ENCODE results near the gene PPP1R7. TPM values are rescaled to one million over a fixed set of nuclear protein-coding genes. Genes with fewer than 3 reads are reported as not detected.
"Not testable (repeated sequence)": the region's sequence is repeated elsewhere in the genome, so short reads cannot be mapped to it uniquely, and the experiment has no call there.

The PPP1R7 gene
- total and polyA plus RNA-seq, 10 donors, result 36.1 to 89.3 (median 48.8) TPM

DNA sequence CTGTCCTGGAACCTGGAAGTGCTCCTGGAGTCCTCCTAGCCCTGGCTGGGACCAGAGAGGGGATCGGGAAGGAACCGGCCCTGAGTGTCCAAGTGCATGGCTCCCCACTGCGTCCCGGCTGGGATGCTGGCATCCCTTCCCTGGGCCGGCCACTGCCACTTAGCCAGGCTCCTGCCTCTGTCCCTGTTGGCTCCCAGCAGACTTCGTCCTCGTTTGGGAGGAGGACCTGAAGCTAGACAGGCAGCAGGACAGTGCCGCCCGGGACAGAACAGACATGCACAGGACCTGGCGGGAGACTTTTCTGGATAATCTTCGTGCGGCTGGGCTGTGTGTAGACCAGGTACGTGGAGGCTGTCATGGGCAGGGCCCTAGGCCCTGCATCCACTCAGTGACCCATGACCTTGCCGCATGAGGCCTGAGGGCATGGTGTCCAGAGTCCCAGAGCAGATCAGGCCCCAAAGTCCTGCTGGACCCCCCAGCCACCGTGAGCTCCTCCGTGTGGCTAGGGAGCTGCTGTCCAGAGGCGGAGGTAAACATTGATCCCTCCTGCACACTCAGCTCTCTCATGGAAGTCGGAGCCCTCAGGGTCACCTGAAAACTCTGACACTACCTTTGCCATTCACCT, 45.4 kb downstream of the PPP1R7 start:
- peak; percentile 65 for DNase-seq
- H3K27me3 ChIP-seq (replicated peaks in 1 of 7), result no peaks in the 10 kb centered on the region
- intact Hi-C loops (cut with DNase I; ENCODE audit: low total_unique reads), result no loop called here

GRCh38 chr2:241197246-241197645, 47.0 kb downstream of the PPP1R7 start:
- H3K27me3 ChIP-seq (replicated peaks in 1 of 7); intact Hi-C loops (cut with DNase I; ENCODE audit: low total_unique reads); H3K4me1 ChIP-seq; DNase-seq; H3K27ac ChIP-seq; H3K9me3 ChIP-seq; H3K4me3 ChIP-seq; H3K36me3 ChIP-seq: not testable (repeated sequence)
- 90 to 95% (median 95%) methylated on average over 10 to 14 of the region's 14 CpGs for WGBS, 5 donors

More for the DNA sequence above, 45.4 kb downstream of the PPP1R7 start:
- H3K4me1 ChIP-seq, result no peaks in the 10 kb centered on the region
- TF ChIP-seq, protein P1, sequence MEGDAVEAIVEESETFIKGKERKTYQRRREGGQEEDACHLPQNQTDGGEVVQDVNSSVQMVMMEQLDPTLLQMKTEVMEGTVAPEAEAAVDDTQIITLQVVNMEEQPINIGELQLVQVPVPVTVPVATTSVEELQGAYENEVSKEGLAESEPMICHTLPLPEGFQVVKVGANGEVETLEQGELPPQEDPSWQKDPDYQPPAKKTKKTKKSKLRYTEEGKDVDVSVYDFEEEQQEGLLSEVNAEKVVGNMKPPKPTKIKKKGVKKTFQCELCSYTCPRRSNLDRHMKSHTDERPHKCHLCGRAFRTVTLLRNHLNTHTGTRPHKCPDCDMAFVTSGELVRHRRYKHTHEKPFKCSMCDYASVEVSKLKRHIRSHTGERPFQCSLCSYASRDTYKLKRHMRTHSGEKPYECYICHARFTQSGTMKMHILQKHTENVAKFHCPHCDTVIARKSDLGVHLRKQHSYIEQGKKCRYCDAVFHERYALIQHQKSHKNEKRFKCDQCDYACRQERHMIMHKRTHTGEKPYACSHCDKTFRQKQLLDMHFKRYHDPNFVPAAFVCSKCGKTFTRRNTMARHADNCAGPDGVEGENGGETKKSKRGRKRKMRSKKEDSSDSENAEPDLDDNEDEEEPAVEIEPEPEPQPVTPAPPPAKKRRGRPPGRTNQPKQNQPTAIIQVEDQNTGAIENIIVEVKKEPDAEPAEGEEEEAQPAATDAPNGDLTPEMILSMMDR (IDR thresholded peaks at IDR 0.05 in 8 of 11, conservative IDR thresholded peaks at IDR 0.05 in 3 of 11), result no peak
- TF ChIP-seq POLR2A (IDR thresholded peaks at IDR 0.05) (no peak), POLR2AphosphoS5 (IDR thresholded peaks at IDR 0.05) (no peak)
- no peaks in the 10 kb centered on the region for H3K9me3 ChIP-seq
- WGBS, 5 donors, result 89 to 94% (median 90%) methylated on average over 16 to 18 of the region's 18 CpGs
- H3K27ac ChIP-seq, result no peak overlapping the region
- H3K36me3 ChIP-seq, result no peaks in the 10 kb centered on the region
- no peak overlapping the region for H3K4me3 ChIP-seq

- H3K9me3 ChIP-seq, result no peaks in the 10 kb centered on the region
- H3K27me3 ChIP-seq (replicated peaks in 1 of 7), result no peaks in the 10 kb centered on the region
- intact Hi-C loops (cut with DNase I; ENCODE audit: low total_unique reads), result no loop called here
- DNase-seq, result no peak
- no peaks in the 10 kb centered on the region for H3K36me3 ChIP-seq
- H3K27ac ChIP-seq, result no peak overlapping the region
- TF ChIP-seq POLR2A (IDR thresholded peaks at IDR 0.05), result no peak
- H3K4me1 ChIP-seq, result no peaks in the 10 kb centered on the region
- 86 to 93% (median 90%) methylated on average over 6 of the region's 6 CpGs for WGBS, 5 donors
- no peak overlapping the region for H3K4me3 ChIP-seq
Observed at GRCh38 chr2:241197947-241198346, 47.7 kb downstream of the PPP1R7 start.

GRCh38 chr2:241198381-241199279, 48.4 kb downstream of the PPP1R7 start:
- TF ChIP-seq POLR2AphosphoS5 (IDR thresholded peaks at IDR 0.05) (no peak), POLR2A (IDR thresholded peaks at IDR 0.05) (no peak)
- TF ChIP-seq, protein P1 (IDR thresholded peaks at IDR 0.05 in 8 of 11, conservative IDR thresholded peaks at IDR 0.05 in 3 of 11), result no peak
- no peaks in the 10 kb centered on the region for H3K4me1 ChIP-seq
- H3K27me3 ChIP-seq (replicated peaks in 1 of 7), result no peaks in the 10 kb centered on the region
- no peak overlapping the region for H3K27ac ChIP-seq
- H3K36me3 ChIP-seq, result no peaks in the 10 kb centered on the region
- 84 to 89% (median 86%) methylated on average over 22 to 27 of the region's 27 CpGs for WGBS, 5 donors
- no peaks in the 10 kb centered on the region for H3K9me3 ChIP-seq
- no peak overlapping the region for H3K4me3 ChIP-seq
- no peak for DNase-seq
- intact Hi-C loops (cut with DNase I; ENCODE audit: low total_unique reads), result no loop called here

GRCh38 chr2:241199286-241199685, 49.0 kb downstream of the PPP1R7 start:
- TF ChIP-seq POLR2AphosphoS5 (IDR thresholded peaks at IDR 0.05) (no peak), POLR2A (IDR thresholded peaks at IDR 0.05) (no peak)
- TF ChIP-seq, protein P1 (IDR thresholded peaks at IDR 0.05 in 8 of 11, conservative IDR thresholded peaks at IDR 0.05 in 3 of 11), result no peak
- intact Hi-C loops (cut with DNase I; ENCODE audit: low total_unique reads), result no loop called here
- H3K4me3 ChIP-seq, result no peak overlapping the region
- no peaks in the 10 kb centered on the region for H3K4me1 ChIP-seq
- H3K27ac ChIP-seq, result no peak overlapping the region
- H3K27me3 ChIP-seq (replicated peaks in 1 of 7), result no peaks in the 10 kb centered on the region
- H3K36me3 ChIP-seq, result no peaks in the 10 kb centered on the region
- H3K9me3 ChIP-seq, result no peaks in the 10 kb centered on the region
- no peak for DNase-seq
- WGBS, 5 donors, result 87 to 95% (median 88%) methylated on average over 10 to 16 of the region's 16 CpGs
